ENCODE results near the gene GNA12.
"Not testable (repeated sequence)": the region's sequence is repeated elsewhere in the genome, so short reads cannot be mapped to it uniquely, and the experiment has no call there.

The GNA12 gene

GRCh38 chr7:2724453-2725177 is 119.5 kb downstream of the GNA12 start:
- no peak for FAIRE-seq

DNA sequence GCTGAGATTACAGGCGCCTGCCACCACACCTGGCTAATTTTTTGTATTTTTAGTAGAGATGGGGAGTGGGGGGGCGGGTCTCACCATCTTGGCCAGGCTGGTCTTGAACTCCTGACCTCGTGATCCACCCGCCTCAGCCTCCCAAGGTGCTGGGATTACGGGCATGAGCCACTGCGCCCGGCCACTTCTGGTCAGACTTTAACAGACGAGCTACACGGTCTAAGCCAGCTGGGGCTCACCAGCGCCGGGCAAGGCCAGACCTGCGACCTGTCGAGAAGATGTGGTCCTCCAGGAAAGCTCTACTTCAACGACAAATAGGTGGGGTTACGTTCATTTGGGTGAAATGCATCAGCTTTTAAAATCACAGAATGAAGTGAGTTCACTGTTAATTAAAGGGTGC is 120.1 kb downstream of the GNA12 start:
- FAIRE-seq: not testable (repeated sequence)

- FAIRE-seq: no peak
Measured at GRCh38 chr7:2723138-2723850, 120.8 kb downstream of the GNA12 start.

DNA sequence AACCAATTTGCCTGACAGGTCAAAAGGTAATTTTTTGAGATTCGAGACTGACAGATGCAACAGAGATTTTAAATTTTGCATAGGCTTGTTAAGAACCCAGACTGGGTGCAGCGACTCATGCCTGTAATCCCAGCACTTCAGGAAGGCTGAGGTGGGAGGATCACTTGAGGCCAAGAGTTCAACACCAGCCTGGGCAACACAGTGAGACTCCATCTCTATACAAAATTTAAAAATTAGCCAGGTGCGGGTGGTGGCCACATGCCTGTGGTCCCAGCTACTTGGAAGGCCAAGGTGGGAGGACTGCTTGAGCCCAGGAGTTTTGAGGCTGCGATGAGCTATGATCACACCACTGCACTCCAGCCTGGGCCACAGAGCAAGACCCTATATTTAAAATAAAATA is 121.5 kb downstream of the GNA12 start:
- no peak for FAIRE-seq

DNA sequence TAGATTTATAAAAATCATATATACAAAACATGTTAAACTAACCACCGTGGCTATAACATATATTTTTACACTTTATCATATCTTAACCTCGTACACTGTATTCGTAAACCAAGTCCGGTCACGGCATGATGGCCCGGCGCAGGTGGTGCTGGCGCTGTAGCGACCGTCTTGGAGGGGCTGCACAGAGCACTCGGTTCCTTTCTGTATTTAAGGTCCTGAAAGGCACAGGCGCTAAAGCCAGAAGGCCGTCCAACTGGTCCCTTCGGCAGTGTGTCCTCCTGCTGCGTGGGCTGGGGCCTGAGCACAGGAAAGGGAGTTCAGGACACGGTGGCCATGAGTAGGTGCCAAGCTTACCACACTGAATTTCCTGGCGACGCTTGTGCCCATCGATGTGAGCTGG is 122.3 kb downstream of the GNA12 start:
- no peak for FAIRE-seq

- FAIRE-seq: no peak
Measured at GRCh38 chr7:2720024-2720423, 124.1 kb downstream of the GNA12 start.

GRCh38 chr7:2719007-2719406 is 125.1 kb downstream of the GNA12 start:
- FAIRE-seq: no peak

DNA sequence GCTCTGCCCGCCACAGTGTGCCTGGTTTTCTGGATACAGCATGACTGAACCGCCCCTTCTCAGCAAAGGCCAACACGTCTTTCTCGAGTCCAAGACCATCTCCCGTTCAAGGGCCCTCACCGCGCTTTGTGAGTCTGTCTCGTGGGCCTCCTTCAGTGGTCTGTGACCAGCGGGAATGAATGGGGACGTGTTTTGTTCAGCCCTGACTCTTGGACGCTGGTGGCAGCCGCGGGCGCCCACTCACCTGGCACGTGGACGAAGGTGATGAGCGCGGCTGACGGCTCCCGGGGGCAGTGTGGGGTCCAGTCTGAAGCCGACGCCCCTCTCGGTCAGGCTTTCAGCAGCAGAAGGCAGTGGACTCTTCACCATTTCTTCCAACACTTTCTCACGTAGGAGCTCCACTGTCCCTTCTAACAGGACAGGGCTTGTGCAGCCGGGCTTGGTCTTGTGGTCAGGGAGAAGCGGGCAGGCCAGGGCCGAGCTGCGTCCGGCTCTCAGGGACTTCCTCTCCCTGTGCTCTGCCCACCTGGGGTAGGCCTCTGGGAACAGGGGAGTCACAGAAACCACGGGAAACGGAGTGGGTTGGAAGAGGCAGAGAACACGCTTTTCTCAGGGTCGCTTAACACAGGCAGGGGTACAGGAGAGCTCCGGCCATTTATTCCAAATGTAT is 125.7 kb downstream of the GNA12 start:
- FAIRE-seq: no peak

GRCh38 chr7:2717293-2718261 is 126.5 kb downstream of the GNA12 start:
- FAIRE-seq: no peak

DNA sequence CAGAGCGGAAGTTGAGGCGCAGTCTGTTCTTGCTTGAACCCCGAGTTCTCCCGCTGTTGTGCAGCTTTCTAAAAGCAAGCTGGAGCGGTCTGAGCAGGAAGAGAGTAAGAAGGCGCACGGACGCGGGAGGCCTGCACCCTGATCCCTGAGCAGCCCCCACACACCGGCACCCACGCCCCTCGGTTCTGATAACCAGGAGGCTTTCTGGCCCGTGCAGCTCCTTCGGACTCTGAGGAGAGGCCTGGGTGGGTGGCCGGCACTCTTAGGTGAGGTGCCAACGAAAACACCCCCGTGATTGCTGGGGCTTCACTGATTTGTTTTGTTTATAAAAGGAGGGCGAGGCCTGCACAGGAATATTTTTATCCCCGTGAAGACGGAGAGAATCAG is 127.2 kb downstream of the GNA12 start:
- FAIRE-seq: no peak

GRCh38 chr7:2716488-2716887 is 127.6 kb downstream of the GNA12 start:
- no peak for FAIRE-seq

DNA sequence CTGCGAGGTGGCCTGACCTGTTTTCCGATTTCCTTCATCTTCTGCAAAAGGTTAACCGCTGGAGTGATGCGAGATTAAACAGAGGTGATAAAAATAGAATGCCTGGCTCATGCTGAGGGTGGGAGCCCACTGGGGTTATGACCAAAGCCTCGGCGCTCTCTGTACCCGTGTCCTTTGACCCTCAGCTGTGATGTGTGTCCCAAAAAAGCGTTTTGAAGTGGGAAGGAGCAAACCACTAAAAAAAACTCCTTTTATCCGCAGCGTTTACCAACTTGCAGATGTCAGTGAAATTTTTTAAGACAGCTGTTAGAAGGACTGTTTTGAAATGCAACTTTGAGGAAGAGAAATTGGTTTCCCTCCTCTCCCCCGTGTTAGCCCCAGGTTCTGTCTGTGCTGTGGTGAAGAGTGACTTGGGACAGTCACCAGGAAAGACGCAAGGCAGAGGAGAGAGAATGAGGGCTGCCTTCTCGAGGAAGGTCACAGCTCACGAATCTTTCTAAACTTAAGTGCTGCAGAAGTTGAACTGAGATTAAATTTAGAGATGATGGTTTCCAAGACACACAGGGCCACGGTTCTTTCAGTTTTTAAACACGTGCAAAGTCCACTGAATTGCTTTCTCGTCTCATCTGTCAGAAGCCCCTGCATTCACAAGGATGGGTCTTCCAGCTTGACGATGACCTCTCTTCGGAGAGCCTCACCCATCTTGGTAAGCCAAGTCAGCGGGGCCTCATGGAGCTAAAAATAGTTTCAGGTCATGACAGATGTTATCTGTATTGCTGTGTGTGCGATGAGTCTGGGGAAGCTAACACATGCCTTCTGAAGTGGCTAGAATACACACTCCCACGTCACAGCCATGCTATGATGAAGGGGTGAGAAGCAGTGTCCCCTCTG is 128.5 kb downstream of the GNA12 start:
- no peak for FAIRE-seq

DNA sequence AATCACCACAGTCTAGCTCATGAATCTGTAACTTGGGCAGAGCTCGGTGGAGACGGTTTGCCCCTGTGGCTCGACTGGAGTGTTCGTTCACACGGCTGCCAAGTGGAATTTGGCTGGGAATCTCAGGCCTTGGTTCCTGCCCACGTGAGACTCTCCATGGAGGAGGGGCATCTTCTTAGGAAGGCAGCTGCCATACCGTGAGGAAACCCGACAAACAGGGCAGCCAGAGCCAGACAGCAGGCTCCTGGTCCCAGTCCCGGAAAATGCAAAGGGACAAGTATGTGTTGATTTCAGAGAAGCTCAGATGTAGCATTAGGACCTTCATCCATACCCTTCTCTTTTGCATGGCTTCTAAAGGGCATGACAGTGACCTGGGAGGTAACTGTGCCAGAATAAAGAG is 129.5 kb downstream of the GNA12 start:
- FAIRE-seq: no peak

- no peak for FAIRE-seq
Measured at GRCh38 chr7:2713978-2714377, 130.1 kb downstream of the GNA12 start.

DNA sequence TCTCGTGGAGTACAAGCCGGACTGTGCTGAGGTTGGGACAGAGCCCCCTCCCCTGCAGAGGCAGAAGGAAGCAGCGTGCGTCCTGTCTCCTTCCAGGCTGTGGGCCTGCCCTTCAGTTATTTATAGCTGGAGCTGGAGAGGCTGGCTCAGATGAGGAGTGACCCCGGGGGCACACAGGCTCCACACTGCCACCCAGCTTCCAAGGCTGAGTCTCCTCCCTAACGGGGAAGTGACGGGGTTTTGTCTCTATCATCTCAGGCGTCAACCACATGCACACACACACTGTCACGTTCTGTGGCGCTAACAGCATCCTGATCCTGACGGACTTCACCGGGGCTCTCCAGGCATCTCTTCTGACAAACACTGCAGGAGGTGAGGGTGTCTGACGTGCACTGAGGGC is 130.7 kb downstream of the GNA12 start:
- no peak for FAIRE-seq

GRCh38 chr7:2711895-2712675 is 132.0 kb downstream of the GNA12 start:
- FAIRE-seq: no peak

DNA sequence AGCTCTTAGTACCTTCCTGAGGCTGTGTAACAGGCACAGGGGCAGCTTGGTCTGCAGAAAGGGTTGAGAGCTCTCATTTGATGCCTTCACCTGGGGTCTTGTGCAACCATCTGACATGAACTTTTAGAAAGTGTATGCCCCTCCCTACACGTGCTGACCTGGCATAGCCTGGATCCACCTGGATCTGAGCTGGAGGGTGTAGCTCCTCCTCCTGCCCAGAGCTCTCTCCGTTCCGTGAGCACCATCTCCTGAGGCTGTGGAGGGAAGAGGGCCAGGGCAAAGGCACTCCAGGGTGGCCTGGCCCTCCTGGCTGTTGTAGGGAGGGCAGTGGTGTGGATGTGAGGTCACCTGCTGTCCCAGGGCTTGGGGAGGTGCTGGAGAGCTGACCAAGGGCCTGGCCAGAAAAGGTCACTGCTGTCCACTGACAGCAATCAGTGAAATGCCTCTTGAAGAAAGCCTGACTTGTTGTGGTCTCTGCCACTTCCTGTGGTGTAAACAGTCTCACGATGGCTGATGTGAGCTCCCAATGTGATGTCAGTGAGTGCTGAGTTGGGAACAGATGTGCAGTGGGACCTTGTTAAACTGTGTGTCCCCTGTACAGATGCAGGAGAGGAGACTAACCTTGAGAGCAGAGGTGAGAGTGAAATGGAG is 133.1 kb downstream of the GNA12 start:
- no peak for FAIRE-seq

DNA sequence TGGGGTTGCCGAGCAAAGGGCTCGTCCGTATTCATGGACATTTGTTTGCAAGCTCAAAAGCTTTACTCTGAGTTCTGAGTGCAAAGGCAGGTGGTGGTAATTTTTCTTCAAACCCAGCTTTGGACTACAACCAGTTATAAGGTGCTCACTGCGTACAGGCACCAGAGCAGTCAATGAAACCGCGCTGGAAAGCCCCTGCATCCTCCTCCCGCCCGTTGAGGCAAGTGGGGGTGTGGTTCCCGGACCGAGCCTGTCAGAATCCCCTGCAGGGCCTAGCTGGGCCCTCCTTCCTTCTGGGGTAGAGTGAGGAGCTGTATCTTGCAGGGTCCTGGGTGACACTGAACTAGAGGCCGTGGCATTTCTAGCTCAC is 133.8 kb downstream of the GNA12 start:
- FAIRE-seq: no peak

GRCh38 chr7:2709553-2710285 is 134.4 kb downstream of the GNA12 start:
- FAIRE-seq: peak; percentile 6
